WERI-Rb-1 (cell line): Measurements from ENCODE around the gene SORCS2.

Experiments used
- DNase-seq: peaks from one replicate; pipeline ENCODE4 v3.0.0-alpha.2; 2020
- H3K27ac ChIP-seq: fragments of 250-450 bp; sonication (Bioruptor Pico); 2 replicates; pipeline ENCODE4 v1.5.1; 2020; ENCODE audit warnings: mild to moderate bottlenecking, moderate library complexity
- H3K27me3 ChIP-seq: fragments of 250-450 bp; sonication (Bioruptor Pico); 2 replicates; pipeline ENCODE4 v1.5.1; 2021; ENCODE audit warnings: mild to moderate bottlenecking, low read depth, moderate library complexity; ENCODE audit not compliant: insufficient read depth, severe bottlenecking
- H3K36me3 ChIP-seq: fragments of 250-450 bp; sonication (Bioruptor Pico); 2 replicates; pipeline ENCODE4 v1.5.1; 2020; ENCODE audit warnings: mild to moderate bottlenecking, moderate library complexity
- H3K4me3 ChIP-seq: 2 replicates; pipeline ENCODE4 v1.5.1; 2011; ENCODE audit warnings: low read depth, mild to moderate bottlenecking, control low read depth, low read length
- H3K9me3 ChIP-seq: fragments of 250-450 bp; sonication (Bioruptor Pico); 2 replicates; pipeline ENCODE4 v1.5.1; 2021; ENCODE audit warnings: mild to moderate bottlenecking, moderate library complexity; ENCODE audit not compliant: severe bottlenecking
- TF ChIP-seq, protein P1 (sequence below): IDR thresholded peaks from 2 replicates; pipeline ENCODE4 v1.5.1; 2011; ENCODE audit warnings: low read depth, mild to moderate bottlenecking, control low read depth, inconsistent platforms, low read length

The SORCS2 gene

GRCh38 chr4:7581477-7581876, 389.1 kb downstream of the SORCS2 start:
- H3K9me3 ChIP-seq, result peaks cover 19% of the 10 kb centered on the region
- H3K36me3 ChIP-seq, result peaks cover 9% of the 10 kb centered on the region
- no peak overlapping the region for H3K4me3 ChIP-seq
- no peak overlapping the region for H3K27ac ChIP-seq
- no peak for DNase-seq
- H3K27me3 ChIP-seq, result no peaks in the 10 kb centered on the region
- TF ChIP-seq, protein P1, sequence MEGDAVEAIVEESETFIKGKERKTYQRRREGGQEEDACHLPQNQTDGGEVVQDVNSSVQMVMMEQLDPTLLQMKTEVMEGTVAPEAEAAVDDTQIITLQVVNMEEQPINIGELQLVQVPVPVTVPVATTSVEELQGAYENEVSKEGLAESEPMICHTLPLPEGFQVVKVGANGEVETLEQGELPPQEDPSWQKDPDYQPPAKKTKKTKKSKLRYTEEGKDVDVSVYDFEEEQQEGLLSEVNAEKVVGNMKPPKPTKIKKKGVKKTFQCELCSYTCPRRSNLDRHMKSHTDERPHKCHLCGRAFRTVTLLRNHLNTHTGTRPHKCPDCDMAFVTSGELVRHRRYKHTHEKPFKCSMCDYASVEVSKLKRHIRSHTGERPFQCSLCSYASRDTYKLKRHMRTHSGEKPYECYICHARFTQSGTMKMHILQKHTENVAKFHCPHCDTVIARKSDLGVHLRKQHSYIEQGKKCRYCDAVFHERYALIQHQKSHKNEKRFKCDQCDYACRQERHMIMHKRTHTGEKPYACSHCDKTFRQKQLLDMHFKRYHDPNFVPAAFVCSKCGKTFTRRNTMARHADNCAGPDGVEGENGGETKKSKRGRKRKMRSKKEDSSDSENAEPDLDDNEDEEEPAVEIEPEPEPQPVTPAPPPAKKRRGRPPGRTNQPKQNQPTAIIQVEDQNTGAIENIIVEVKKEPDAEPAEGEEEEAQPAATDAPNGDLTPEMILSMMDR, result no peak

DNA sequence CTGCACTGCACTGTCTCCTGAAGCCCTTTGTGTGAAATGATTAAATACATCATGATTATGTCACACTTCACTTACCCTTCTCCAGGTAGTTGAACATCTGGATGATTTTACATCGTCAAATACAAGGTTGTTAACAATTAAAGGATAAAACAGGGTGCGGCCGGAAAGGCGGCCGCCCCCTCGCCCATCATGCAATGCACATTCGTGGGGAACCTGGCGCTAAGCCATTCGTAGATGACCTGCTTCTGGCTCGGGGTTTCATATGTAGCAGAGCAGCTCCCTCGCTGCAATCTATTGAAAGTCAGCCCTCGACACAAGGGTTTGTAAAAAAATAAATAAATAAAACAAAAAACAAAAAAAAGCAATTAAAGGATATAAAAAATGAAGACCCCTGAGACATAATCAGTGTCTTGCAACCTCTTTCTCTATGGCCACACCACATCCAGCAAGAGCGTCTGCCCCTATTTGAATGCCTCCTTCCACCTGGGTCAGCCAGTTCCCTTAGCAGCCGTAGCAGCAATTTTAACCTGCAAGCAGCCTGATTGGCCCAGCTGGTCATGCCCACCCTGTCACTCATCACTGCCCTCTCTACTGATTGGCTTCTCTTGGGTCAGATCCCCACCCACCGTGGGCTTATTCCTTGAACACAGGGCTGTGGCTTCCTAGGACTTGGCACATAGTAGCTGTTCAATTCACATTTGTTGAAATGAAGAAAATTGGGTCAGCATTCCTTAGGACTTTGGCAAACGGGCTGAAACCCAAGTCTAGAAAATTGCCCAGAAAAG, 390.2 kb downstream of the SORCS2 start:
- TF ChIP-seq, protein P1, result no peak
- peaks cover 13% of the 10 kb centered on the region for H3K9me3 ChIP-seq

DNA sequence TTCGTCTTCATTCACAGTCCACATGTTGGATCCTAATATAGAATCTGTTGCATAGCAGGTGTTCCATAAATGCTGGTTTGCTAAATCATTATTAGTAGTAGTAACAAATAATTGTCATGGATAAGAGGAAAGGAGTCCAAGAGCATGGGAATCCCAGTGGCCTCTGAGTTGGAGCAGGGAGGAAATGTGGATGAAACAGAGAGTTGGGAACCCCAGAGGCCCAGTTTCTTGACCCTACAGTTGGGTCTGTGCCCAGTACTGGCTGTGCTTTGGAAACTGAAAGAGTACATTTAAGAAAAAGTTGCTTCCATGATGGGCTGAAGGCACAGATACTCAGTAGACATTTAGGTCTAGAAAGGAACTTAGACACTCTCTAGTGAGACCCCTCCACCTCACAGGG, 391.8 kb downstream of the SORCS2 start:
- no peak overlapping the region for H3K27ac ChIP-seq
- H3K4me3 ChIP-seq, result no peak overlapping the region
- H3K36me3 ChIP-seq, result peaks cover 2% of the 10 kb centered on the region
- H3K27me3 ChIP-seq, result no peaks in the 10 kb centered on the region
- DNase-seq, result no peak
- H3K9me3 ChIP-seq, result peaks cover 6% of the 10 kb centered on the region
- TF ChIP-seq, protein P1, result no peak

More for the DNA sequence above, 390.2 kb downstream of the SORCS2 start:
- no peak for DNase-seq
- Histone ChIP-seq H3K4me3 (no peak overlapping the region), H3K27me3 (no peaks in the 10 kb centered on the region), H3K36me3 (peaks cover 6% of the 10 kb centered on the region), H3K27ac (no peak overlapping the region)

DNA sequence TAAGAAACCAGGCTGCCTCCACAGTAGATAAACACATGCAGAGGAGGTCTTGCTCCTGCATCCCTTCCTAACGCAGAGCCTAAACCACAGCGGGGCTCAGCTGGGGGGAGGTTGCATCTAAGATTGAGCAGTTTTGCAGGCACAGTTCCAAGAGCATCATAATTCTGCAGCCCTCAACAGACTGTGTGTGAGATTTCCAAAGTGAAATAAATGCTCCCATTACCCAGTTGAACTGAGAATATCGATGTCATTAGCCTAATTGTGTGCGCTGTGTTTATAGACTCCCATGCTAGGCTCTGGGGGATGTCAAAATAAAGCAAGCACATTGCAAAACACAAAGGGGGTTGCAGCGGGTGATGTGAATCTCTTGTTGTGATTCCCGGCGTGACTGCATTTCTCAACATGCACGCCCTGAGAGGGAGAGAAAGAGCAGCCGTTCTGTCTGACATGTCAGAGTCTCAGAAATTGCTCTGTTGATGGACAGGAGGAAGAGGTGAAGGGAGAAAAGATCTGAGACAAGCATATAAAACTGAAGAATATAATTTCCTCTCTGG, 392.3 kb downstream of the SORCS2 start:
- no peak overlapping the region for H3K4me3 ChIP-seq
- peaks cover 6% of the 10 kb centered on the region for H3K9me3 ChIP-seq
- H3K27me3 ChIP-seq, result no peaks in the 10 kb centered on the region
- peaks cover 2% of the 10 kb centered on the region for H3K36me3 ChIP-seq
- TF ChIP-seq, protein P1, result no peak
- no peak overlapping the region for H3K27ac ChIP-seq
- DNase-seq, result no peak

DNA sequence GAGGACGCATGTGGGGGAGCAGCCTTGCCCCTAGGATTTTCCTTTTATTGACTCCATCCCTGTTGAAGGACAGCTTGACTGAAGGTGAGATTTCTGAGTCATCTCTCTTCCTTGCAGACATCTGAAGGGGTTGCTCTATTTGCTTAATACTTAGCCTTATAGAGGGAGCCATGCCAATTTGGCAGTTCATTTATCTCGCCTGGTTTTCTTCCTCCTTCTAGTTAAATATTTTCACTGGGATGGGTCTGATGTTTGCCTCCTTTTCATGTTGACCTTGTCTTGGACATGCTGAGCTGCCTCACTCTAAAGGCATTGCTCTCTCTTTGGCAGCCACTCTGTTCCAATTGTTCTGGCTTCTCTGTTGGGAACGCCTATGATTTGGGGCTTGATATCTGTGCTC, 393.4 kb downstream of the SORCS2 start:
- Histone ChIP-seq H3K9me3 (peaks cover 6% of the 10 kb centered on the region), H3K4me3 (no peak overlapping the region), H3K27ac (no peak overlapping the region), H3K27me3 (no peaks in the 10 kb centered on the region), H3K36me3 (peaks cover 2% of the 10 kb centered on the region)
- TF ChIP-seq, protein P1, result no peak
- DNase-seq, result no peak
